Subcutaneous abdominal adipose tissue (tissue), 5 donors: ENCODE results near the gene FCGR3A.
"Not testable (repeated sequence)": the region's sequence is repeated elsewhere in the genome, so short reads cannot be mapped to it uniquely, and the experiment has no call there.

Experiments used
- H3K27ac ChIP-seq: one replicate; pipeline ENCODE4 v1.7.0; 2013; ENCODE audit warnings: low read depth, mild to moderate bottlenecking, inconsistent platforms, low read length, moderate library complexity
- H3K27me3 ChIP-seq, 5 donors: one replicate each; pipeline ENCODE4 v1.7.0; 2013; ENCODE audit warnings: low read length in 5 of 5, inconsistent platforms in 1 of 5; ENCODE audit not compliant: control insufficient read depth in 5 of 5, insufficient read depth in 4 of 5
- H3K36me3 ChIP-seq, 5 donors: one replicate each; pipeline ENCODE4 v1.7.0; 2013; ENCODE audit warnings: low read length in 5 of 5; ENCODE audit not compliant: control insufficient read depth in 5 of 5, insufficient read depth in 5 of 5
- H3K4me1 ChIP-seq, 5 donors: one replicate each; pipeline ENCODE4 v1.7.0; 2013; ENCODE audit warnings: low read length in 5 of 5, mild to moderate bottlenecking in 3 of 5, moderate library complexity in 1 of 5; ENCODE audit not compliant: control insufficient read depth in 5 of 5, insufficient read depth in 5 of 5
- H3K4me3 ChIP-seq, 5 donors: one replicate each; pipeline ENCODE4 v1.7.0; 2013; ENCODE audit warnings: low read length in 5 of 5, low read depth in 1 of 5
- H3K9ac ChIP-seq, 5 donors: one replicate each; pipeline ENCODE4 v1.7.0; 2013; ENCODE audit warnings: low read length in 5 of 5, mild to moderate bottlenecking in 4 of 5, moderate library complexity in 3 of 5
- H3K9me3 ChIP-seq, 5 donors: one replicate each; pipeline ENCODE4 v1.7.0; 2013; ENCODE audit warnings: low read length in 5 of 5; ENCODE audit not compliant: control insufficient read depth in 5 of 5
- donor health status: healthy.
- donor health status: healthy.
- donor health status: healthy.
- donor health status: healthy.
- donor health status: healthy.

FCGR3A gene

GRCh38 chr1:161582882-161583281, 33.3 kb upstream of the FCGR3A start:
- H3K4me3 ChIP-seq, H3K36me3 ChIP-seq, H3K4me1 ChIP-seq, H3K9ac ChIP-seq, H3K27me3 ChIP-seq, H3K27ac ChIP-seq, H3K9me3 ChIP-seq: not testable (repeated sequence)

DNA sequence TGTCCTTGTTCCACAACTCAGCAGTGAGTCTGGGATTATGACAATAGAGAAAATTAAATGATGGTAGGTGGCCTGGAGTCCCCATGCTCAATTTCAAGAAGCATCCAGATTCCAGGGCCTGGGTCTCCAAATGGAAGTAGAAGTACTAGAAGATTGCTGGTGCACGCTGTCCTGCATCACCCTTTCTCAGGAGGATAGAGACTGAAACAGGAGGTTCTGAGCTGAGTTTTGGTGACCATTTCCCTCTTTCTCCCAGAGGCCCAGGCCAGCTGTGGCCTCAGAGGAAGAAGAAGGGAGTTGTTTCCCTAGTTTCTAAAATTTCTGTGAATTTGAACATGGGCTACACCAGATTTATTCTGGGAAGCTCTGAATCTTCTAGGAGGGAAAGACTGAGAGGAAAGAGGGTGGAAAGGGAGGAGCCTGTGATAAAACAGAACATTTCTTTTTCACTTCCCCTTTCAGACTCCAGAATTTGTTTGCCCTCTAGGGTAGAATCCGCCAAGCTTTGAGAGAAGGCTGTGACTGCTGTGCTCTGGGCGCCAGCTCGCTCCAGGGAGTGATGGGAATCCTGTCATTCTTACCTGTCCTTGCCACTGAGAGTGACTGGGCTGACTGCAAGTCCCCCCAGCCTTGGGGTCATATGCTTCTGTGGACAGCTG, 31.4 kb upstream of the FCGR3A start:
- not testable (repeated sequence) for H3K36me3 ChIP-seq, H3K27ac ChIP-seq, H3K27me3 ChIP-seq, H3K4me1 ChIP-seq, H3K4me3 ChIP-seq, H3K9ac ChIP-seq, H3K9me3 ChIP-seq

- not testable (repeated sequence) for H3K4me1 ChIP-seq, H3K36me3 ChIP-seq, H3K4me3 ChIP-seq, H3K9me3 ChIP-seq, H3K9ac ChIP-seq, H3K27ac ChIP-seq, H3K27me3 ChIP-seq
These were observed 30.4 kb upstream of the FCGR3A start for GRCh38 chr1:161579856-161580507.

DNA sequence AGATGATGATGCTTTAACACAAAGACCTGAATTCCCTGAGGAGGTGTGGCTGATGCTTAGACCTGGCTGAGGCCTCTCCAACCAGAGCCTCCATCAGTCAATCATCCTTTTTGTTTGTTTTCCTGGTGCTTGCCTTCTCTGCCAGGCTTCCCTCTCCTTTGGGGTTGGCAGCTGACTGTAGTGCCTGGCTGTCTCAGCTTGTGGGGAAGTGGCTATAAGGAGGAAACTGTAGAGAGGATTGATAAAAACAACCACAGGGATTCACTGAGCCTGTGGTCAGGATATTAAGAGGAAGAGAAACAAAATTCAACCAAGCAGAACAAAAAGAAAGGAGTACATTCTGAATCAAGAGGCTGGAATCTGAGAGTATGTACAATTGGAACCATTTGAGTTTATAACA, 27.1 kb upstream of the FCGR3A start:
- H3K4me1 ChIP-seq, H3K36me3 ChIP-seq, H3K27me3 ChIP-seq, H3K9me3 ChIP-seq, H3K27ac ChIP-seq, H3K9ac ChIP-seq, H3K4me3 ChIP-seq: not testable (repeated sequence)

DNA sequence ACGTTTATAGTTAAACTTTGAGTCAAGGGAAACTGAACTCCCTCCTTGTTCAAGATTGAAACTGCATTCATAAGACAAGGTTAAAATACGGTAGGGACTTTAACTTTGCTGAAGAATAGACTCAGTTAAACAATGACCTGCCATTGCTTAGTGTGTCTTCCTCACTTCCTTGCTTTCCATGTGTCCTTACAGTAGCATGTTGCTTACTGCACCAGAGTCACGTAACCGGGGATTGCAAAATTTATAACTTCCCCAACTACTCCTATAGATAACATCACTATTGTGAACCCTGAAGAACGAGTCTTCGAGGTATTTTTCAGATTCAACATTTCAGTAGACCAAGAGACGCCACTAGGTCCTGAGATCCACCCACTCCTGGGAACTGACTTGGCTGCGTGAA, 22.1 kb upstream of the FCGR3A start:
- not testable (repeated sequence) for H3K4me1 ChIP-seq, H3K36me3 ChIP-seq, H3K9ac ChIP-seq, H3K4me3 ChIP-seq, H3K9me3 ChIP-seq, H3K27ac ChIP-seq, H3K27me3 ChIP-seq

DNA sequence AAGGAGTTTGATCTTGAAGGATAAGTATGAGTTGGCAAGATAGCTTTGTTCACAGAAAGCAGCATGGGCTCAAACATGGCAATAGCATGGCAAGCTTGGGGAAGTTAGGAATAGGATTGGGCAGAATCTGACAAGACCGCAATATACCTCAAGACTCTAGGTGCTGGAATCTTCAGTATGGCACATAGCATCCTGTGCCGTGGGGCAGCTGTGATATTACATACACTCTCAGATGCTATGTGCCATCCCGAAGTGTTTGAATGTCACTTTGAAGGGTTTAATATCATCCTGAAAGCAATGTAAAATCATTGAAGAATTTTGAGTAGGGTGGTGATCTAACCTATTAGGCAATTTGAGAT, 17.0 kb upstream of the FCGR3A start:
- not testable (repeated sequence) for H3K9ac ChIP-seq, H3K36me3 ChIP-seq, H3K4me3 ChIP-seq, H3K9me3 ChIP-seq, H3K4me1 ChIP-seq, H3K27me3 ChIP-seq, H3K27ac ChIP-seq

GRCh38 chr1:161563522-161563921, 13.9 kb upstream of the FCGR3A start:
- not testable (repeated sequence) for H3K9ac ChIP-seq, H3K4me3 ChIP-seq, H3K36me3 ChIP-seq, H3K9me3 ChIP-seq, H3K27me3 ChIP-seq, H3K27ac ChIP-seq, H3K4me1 ChIP-seq

DNA sequence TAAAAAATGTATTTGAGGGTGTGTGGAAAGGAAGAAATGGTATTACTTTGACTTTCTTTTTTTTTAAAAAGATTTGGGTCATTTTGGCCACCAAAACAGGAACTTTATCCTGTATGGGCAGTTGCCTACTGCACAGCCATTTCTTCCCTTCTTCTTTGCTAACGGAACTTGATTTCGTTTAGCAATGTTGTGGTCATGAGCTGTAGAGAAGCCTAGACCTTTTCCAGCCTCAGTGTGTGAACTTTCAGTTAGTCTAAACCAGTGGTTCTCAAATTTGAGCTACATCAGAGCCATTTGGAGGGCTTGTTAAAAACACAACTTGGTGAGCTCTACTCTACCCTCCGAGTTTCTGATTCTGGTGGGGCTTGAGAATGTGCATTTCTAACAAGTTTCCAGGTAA, 12.8 kb upstream of the FCGR3A start:
- H3K27me3 ChIP-seq, H3K9me3 ChIP-seq, H3K4me3 ChIP-seq, H3K27ac ChIP-seq, H3K9ac ChIP-seq, H3K4me1 ChIP-seq, H3K36me3 ChIP-seq: not testable (repeated sequence)

- not testable (repeated sequence) for H3K36me3 ChIP-seq, H3K9ac ChIP-seq, H3K27me3 ChIP-seq, H3K4me1 ChIP-seq, H3K27ac ChIP-seq, H3K4me3 ChIP-seq, H3K9me3 ChIP-seq
These were observed 11.5 kb upstream of the FCGR3A start for GRCh38 chr1:161560960-161561715.

GRCh38 chr1:161557506-161558450, 8.2 kb upstream of the FCGR3A start:
- not testable (repeated sequence) for H3K9me3 ChIP-seq, H3K36me3 ChIP-seq, H3K27me3 ChIP-seq, H3K9ac ChIP-seq, H3K4me1 ChIP-seq, H3K27ac ChIP-seq, H3K4me3 ChIP-seq
